GM10248 (cell line): ENCODE results near the gene PI4K2B.

ENCODE experiments used
- CTCF ChIA-PET: fragments of 300-600 bp; sonication (Branson Sonifier 250); formaldehyde crosslinking; extraction: SDS; loops from one replicate; lab custom pipeline; 2021; ENCODE audit warnings: antibody characterized with exemption; lab: Yijun Ruan, JAX
- POLR2A ChIA-PET: fragments of 350-650 bp; sonication (Branson Sonifier 250); formaldehyde crosslinking; extraction: SDS; loops from one replicate; lab custom pipeline; 2020; ENCODE audit warnings: antibody characterized with exemption; lab: Yijun Ruan, JAX
- DNase-seq: peaks from one replicate; pipeline ENCODE4 v3.0.0; 2012; ENCODE audit errors: extremely low spot score
- CTCF ChIP-seq: IDR thresholded peaks from 2 replicates; pipeline ENCODE4 v1.5.1; 2012; ENCODE audit warnings: mild to moderate bottlenecking, low read depth; ENCODE audit errors: extremely low read depth, missing control alignments, control extremely low read depth

PI4K2B gene

DNA sequence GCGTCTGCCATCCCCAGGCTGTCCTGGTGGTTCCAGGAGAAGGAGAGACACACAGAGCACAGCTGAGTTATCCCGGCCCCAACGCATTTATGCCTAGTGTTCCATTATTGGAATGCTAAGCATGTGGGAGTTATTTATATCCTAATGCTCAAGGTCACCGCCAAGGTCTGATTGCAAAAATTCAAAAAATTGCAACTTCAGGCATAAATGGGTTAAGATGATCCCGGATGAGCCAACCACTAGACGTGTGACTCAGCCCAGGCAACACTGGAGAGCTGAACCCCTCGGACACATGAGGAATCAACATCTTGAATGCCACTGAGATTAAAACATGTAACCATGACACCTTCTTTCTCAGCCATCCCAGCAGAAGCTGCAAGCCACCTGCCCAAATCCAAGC lies 74.9 kb downstream of the PI4K2B start:
- POLR2A ChIA-PET: no interaction called here
- CTCF ChIA-PET: interaction anchor here (1.3 to 2.5 kb wide), 3 partner anchors 9 to 19 kb away, joined by 3 to 9 read pairs (median 7); no protein-coding TSS in a partner anchor
- no peak for DNase-seq
- TF ChIP-seq CTCF: no peak

- peak; percentile 46 for DNase-seq
- POLR2A ChIA-PET: no interaction called here
- CTCF ChIA-PET: interaction anchor here (2.0 to 6.0 kb wide), 4 partner anchors 11 to 73 kb away, joined by 7 to 64 read pairs (median 34); partner anchors contain the start of gene PI4K2B
- TF ChIP-seq CTCF: no peak
Measured at GRCh38 chr4:25310066-25310802, 76.4 kb downstream of the PI4K2B start.

DNA sequence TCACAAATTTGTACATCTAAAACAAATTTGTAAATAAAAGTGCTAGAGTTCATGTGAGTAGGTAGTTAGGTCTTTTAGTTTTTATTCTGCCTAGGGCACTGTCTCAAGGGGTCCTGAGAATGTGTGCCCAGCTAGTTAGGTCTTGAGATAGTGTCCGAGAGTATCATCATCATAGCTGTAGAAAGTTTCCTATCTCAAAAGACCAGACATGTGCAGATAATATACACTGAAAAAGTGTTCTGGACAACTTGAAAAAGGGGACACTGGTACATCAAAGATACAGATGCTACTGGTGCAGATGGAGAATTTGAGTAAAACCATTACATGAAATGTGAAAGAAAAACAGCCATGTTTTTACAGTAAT lies 77.0 kb downstream of the PI4K2B start:
- POLR2A ChIA-PET: no interaction called here
- CTCF ChIA-PET: interaction anchor here (2.0 to 6.0 kb wide), 5 partner anchors 11 to 74 kb away, joined by 5 to 64 read pairs (median 9); partner anchors contain the start of gene PI4K2B
- no peak for TF ChIP-seq CTCF
- no peak for DNase-seq

DNA sequence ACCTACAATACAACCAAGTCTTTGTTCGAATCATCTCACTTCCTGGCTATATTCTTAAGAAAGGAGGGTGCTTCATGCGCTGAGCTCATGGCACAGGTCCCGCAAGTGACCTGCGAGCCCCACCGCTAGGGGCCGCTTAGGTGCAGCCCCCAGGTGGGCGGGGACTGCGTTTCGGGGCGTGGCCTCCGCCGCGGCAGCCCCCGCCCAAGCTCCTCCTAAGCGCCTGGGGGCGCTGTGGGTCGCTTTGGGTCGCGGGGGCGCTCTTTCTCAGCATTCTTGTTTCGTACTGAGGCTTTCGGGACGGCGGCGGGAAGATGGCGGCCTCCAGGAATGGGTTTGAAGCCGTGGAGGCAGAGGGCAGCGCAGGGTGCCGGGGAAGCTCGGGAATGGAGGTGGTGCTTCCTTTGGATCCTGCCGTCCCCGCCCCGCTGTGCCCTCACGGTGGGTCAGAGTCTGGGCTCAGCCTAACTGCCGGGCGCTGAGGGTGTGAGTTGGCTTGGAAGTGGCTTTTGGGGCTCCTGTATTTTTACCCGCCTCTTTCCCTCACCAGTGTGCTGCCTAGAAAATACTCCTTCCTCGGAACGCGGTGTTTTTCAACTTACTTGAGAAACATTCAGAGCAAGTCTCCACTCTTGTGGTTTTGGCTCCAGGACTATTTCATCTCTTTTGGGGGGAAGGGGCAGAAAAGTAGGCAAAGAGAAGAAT lies 78.8 kb downstream of the PI4K2B start, which contains the start of gene ZCCHC4:
Gene ZCCHC4, plus strand, starts transcription at position 279 of the 705 bp plus-strand sequence. Its CDS starts 36 bp downstream, at position 315.
- peak; percentile 91 for DNase-seq
- CTCF ChIA-PET: interaction anchor here (0.7 to 6.0 kb wide), 56 partner anchors 9 to 565 kb away, joined by 3 to 64 read pairs (median 6); partner anchors contain the start of genes ANAPC4 and PI4K2B
- TF ChIP-seq CTCF: peak; percentile 95
- POLR2A ChIA-PET: interaction anchor here (0.7 to 0.9 kb wide), 2 partner anchors 73 to 1548 kb away, joined by 3 to 4 read pairs; no protein-coding TSS in a partner anchor

- TF ChIP-seq CTCF: no peak
- no peak for DNase-seq
- CTCF ChIA-PET: interaction anchor here (1.1 to 6.0 kb wide), 36 partner anchors 8 to 303 kb away, joined by 3 to 64 read pairs (median 8); partner anchors contain the start of genes ANAPC4 and PI4K2B
- POLR2A ChIA-PET: no interaction called here
Measured at GRCh38 chr4:25313201-25313895, 79.5 kb downstream of the PI4K2B start.

GRCh38 chr4:25320336-25320735 lies 86.5 kb downstream of the PI4K2B start:
- POLR2A ChIA-PET: no interaction called here
- TF ChIP-seq CTCF: no peak
- CTCF ChIA-PET: interaction anchor here (0.9 to 2.5 kb wide), 3 partner anchors 8 to 48 kb away, joined by 3 to 20 read pairs (median 12); partner anchors contain the start of gene ZCCHC4
- no peak for DNase-seq
